K562 (cell line): Measurements from ENCODE around the gene KCND3. TPM values are rescaled to one million over a fixed set of nuclear protein-coding genes. Genes with fewer than 3 reads are reported as not detected.

ENCODE experiments used
- ATAC-seq: fragments of 200-7000 bp; cut with Tn5 transposase; 3 replicates; pipeline ENCODE4 v1.9.1; 2020; ENCODE audit warnings: moderate library complexity
- BruUV-seq: library from RNA; stranded (reverse); fragments of 400-500 nt; replicated peaks from 2 replicates; lab custom pipeline; 2021; lab: Mats Ljungman, UMichigan
- CTCF ChIA-PET: fragments of 300-600 bp; formaldehyde crosslinking; extraction: SDS; loops from one replicate; lab custom pipeline; 2021; ENCODE audit warnings: low intra/inter-chr PET ratio; lab: Yijun Ruan, JAX
- POLR2A ChIA-PET: fragments of 300-600, 350-650 bp; sonication (Branson Sonifier 250); formaldehyde crosslinking; extraction: SDS; loops from one replicate; lab custom pipeline; 2021; ENCODE audit warnings: antibody characterized with exemption, inconsistent platforms; lab: Yijun Ruan, JAX
- DNase-seq, 4 experiments: peaks; one replicate each; pipeline versions ENCODE4 v3.0.0 to v3.0.0-alpha.2; 2011 to 2018; ENCODE audit warnings: low spot score in 3 of 4, mixed read lengths in 3 of 4; ENCODE audit errors: extremely low read depth in 1 of 4
- FAIRE-seq: peaks from 2 replicates; lab custom pipeline; 2011; peaks lifted over from hg19 to GRCh38; lab: Jason Lieb, UNC
- H2AFZ ChIP-seq: 2 replicates; pipeline ENCODE4 v1.6.0; 2011; ENCODE audit warnings: low read depth, low read length, control low read depth, inconsistent platforms
- H3K27ac ChIP-seq: fragments of 200-600 bp; 3 replicates; pipeline ENCODE4 v1.8.0; 2011; ENCODE audit warnings: low read depth, mild to moderate bottlenecking, control low read depth, inconsistent platforms, low read length, moderate library complexity, mixed read lengths; ENCODE audit errors: extremely low read depth
- H3K27me3 ChIP-seq, 2 experiments: fragments of 300-600 bp in 1 of 2; 2 replicates in 1 of 2; 3 replicates in 1 of 2; pipeline versions ENCODE4 v1.6.0 to v1.8.0; 2011; ENCODE audit warnings: inconsistent platforms in 2 of 2, low read length in 2 of 2, mild to moderate bottlenecking in 1 of 2, mixed read lengths in 1 of 2, moderate library complexity in 1 of 2; ENCODE audit not compliant: control insufficient read depth in 2 of 2, insufficient read depth in 2 of 2
- H3K36me3 ChIP-seq: fragments of 300-600 bp; 3 replicates; pipeline ENCODE4 v1.8.0; 2011; ENCODE audit warnings: mild to moderate bottlenecking, low read length, inconsistent platforms; ENCODE audit not compliant: control insufficient read depth, insufficient read depth
- H3K4me1 ChIP-seq, 2 experiments: fragments of 200-600 bp in 1 of 2; replicated peaks in 1 of 2; 2 replicates in 1 of 2; 3 replicates in 1 of 2; pipeline versions ENCODE4 v1.5.1 to v1.8.0; 2011; ENCODE audit warnings: inconsistent platforms in 2 of 2, low read length in 2 of 2, mild to moderate bottlenecking in 1 of 2, mixed read lengths in 1 of 2, moderate library complexity in 1 of 2; ENCODE audit not compliant: control insufficient read depth in 2 of 2, insufficient read depth in 2 of 2
- H3K4me2 ChIP-seq: 2 replicates; pipeline ENCODE4 v1.6.1; 2011; ENCODE audit warnings: low read length, control low read depth, inconsistent platforms, mixed read lengths; ENCODE audit not compliant: insufficient read depth
- H3K4me3 ChIP-seq: fragments of 200-600 bp; sonication (generic), shearing (Covaris generic); 2 replicates; pipeline ENCODE4 v1.5.1; 2016; ENCODE audit warnings: control low read depth, inconsistent platforms
- H3K79me2 ChIP-seq: fragments of 200-600 bp; 3 replicates; pipeline ENCODE4 v1.8.0; 2011; ENCODE audit warnings: low read length, inconsistent platforms; ENCODE audit not compliant: control insufficient read depth, insufficient read depth
- H3K9ac ChIP-seq, 2 experiments: 2 replicates each; pipeline versions ENCODE4 v1.6.0 to v1.6.1; 2011; ENCODE audit warnings: low read depth in 2 of 2, low read length in 2 of 2, control low read depth in 1 of 2, inconsistent platforms in 1 of 2, mild to moderate bottlenecking in 1 of 2, mixed read lengths in 1 of 2; ENCODE audit not compliant: insufficient read depth in 1 of 2
- H3K9me1 ChIP-seq: one replicate; pipeline ENCODE4 v1.6.0; 2011; ENCODE audit warnings: inconsistent platforms, mild to moderate bottlenecking, low read length, moderate library complexity; ENCODE audit not compliant: control insufficient read depth, insufficient read depth
- H3K9me3 ChIP-seq: replicated peaks from 2 replicates; pipeline ENCODE4 v1.5.1; 2011; ENCODE audit warnings: low read depth, low read length, inconsistent platforms; ENCODE audit not compliant: control insufficient read depth, insufficient read depth
- H4K20me1 ChIP-seq: replicated peaks from 2 replicates; pipeline ENCODE4 v1.6.1; 2011; ENCODE audit warnings: low read length, inconsistent platforms, mixed read lengths; ENCODE audit not compliant: control insufficient read depth, insufficient read depth
- ARID4B ChIP-seq: sonication (generic); formaldehyde crosslinking; IDR thresholded peaks from 2 replicates; pipeline ENCODE4 v1.8.0; 2022; ENCODE audit warnings: mild to moderate bottlenecking, missing genetic modification reagents
- BCOR ChIP-seq: fragments of 450-650 bp; IDR thresholded peaks from 2 replicates; pipeline ENCODE4 v1.6.1; 2016
- CBX1 ChIP-seq: sonication (generic); IDR thresholded peaks from 2 replicates; pipeline ENCODE4 v1.6.1; 2016; ENCODE audit warnings: antibody characterized with exemption, low read depth, mild to moderate bottlenecking
- CCNT2 ChIP-seq: IDR thresholded peaks from 2 replicates; pipeline ENCODE4 v1.6.1; 2011; ENCODE audit warnings: borderline replicate concordance, low read depth, mild to moderate bottlenecking, moderate library complexity, mixed read lengths, low read length; ENCODE audit not compliant: insufficient read length; ENCODE audit errors: extremely low read depth
- CHD4 ChIP-seq: fragments of 200-600 bp; sonication (generic); IDR thresholded peaks from 3 replicates; pipeline ENCODE4 v1.6.1; 2012; ENCODE audit warnings: low read depth, mild to moderate bottlenecking, mixed read lengths, low read length, inconsistent platforms; ENCODE audit not compliant: insufficient read depth, insufficient replicate concordance, poor library complexity, severe bottlenecking
- HDAC2 ChIP-seq: fragments of 450-650 bp; IDR thresholded peaks from 2 replicates; pipeline ENCODE4 v1.6.1; 2016; ENCODE audit warnings: mild to moderate bottlenecking
- NELFE ChIP-seq: IDR thresholded peaks from 2 replicates; pipeline ENCODE4 v1.6.1; 2011; ENCODE audit warnings: mild to moderate bottlenecking; ENCODE audit not compliant: insufficient read depth, insufficient read length
- RBM25 ChIP-seq: fragments of 200-400 bp; formaldehyde crosslinking; IDR thresholded peaks from 2 replicates; pipeline ENCODE4 v1.6.1; 2018; ENCODE audit warnings: low read length, low read depth, moderate library complexity; ENCODE audit not compliant: severe bottlenecking
- SMARCA5 ChIP-seq: fragments of 450-650 bp; IDR thresholded peaks from 2 replicates; pipeline ENCODE4 v1.6.1; 2016
- ZBTB33 ChIP-seq: sonication (generic); formaldehyde crosslinking; IDR thresholded peaks from 2 replicates; pipeline ENCODE4 v1.8.1; 2023; ENCODE audit warnings: mild to moderate bottlenecking, missing genetic modification reagents
- ZBTB8A ChIP-seq: fragments of 450-650 bp; IDR thresholded peaks from 2 replicates; pipeline ENCODE4 v1.6.1; 2018; ENCODE audit warnings: mild to moderate bottlenecking, moderate library complexity; ENCODE audit not compliant: partially characterized antibody
- ZFP36 ChIP-seq: fragments of 150-350 bp; IDR thresholded peaks from 2 replicates; pipeline ENCODE4 v1.6.1; 2018; ENCODE audit warnings: low read length, low read depth; ENCODE audit not compliant: partially characterized antibody
- ZFPM2 ChIP-seq: fragments of 250-450 bp; sonication (Bioruptor Pico); IDR thresholded peaks from 2 replicates; pipeline ENCODE4 v1.5.1; 2022; ENCODE audit warnings: mild to moderate bottlenecking
- ZNF324 ChIP-seq: fragments of 250-450 bp; sonication (Bioruptor Pico); IDR thresholded peaks from 2 replicates; pipeline ENCODE4 v1.4.0; 2020; ENCODE audit warnings: mild to moderate bottlenecking
- ZNF655 ChIP-seq: fragments of 250-450 bp; sonication (Bioruptor Pico); IDR thresholded peaks from 2 replicates; pipeline ENCODE4 v1.5.0; 2021
- WGBS: fragments of 100-300 bp; shearing (Covaris generic); methylation state at CpG from one replicate; pipeline ENCODE4 v1.1.6; 2016; ENCODE audit warnings: low coverage, mixed read lengths; ENCODE audit not compliant: insufficient coverage; ENCODE audit errors: missing lambda C conversion rate; 5-methylcytosine and 5-hydroxymethylcytosine counted together
- in situ Hi-C: fragments of 300-500 bp; cut with MboI; formaldehyde crosslinking; loops from 4 replicates; pipeline ENCODE4 v1.15.0; 2018; ENCODE audit warnings: inconsistent platforms, mixed read lengths
- intact Hi-C: fragments of 100-400 bp; cut with micrococcal nuclease; formaldehyde crosslinking; loops from 2 replicates; pipeline ENCODE4 v1.14.2; 2022
- polyA plus RNA-seq, 8 experiments: library from polyadenylated mRNA; depleted of rRNA in 4 of 8; stranded (reverse) in 5 of 8; unstranded in 3 of 8; fragments of >200 nt; fragmentation: Nextera tagmentation in 2 of 8; fragmentation: Illumina TruSeq in 1 of 8; extraction: Ambion mirVana in 2 of 8; extraction: Trizol in 1 of 8; gene quantifications; 2 replicates each; pipeline versions ENCODE4 v1.2.1 to v1.2.3, GENCODE V29; 2011 to 2014; ENCODE audit warnings: inconsistent platforms in 1 of 8, missing spikeins in 1 of 8
- total RNA-seq, 7 experiments: library from RNA; depleted of rRNA in 6 of 7; stranded (reverse); fragments of >200 nt in 6 of 7; fragmentation: Illumina TruSeq in 2 of 7; extraction: Trizol in 2 of 7; gene quantifications; 2 replicates each; pipeline versions ENCODE4 v1.2.1 to v1.2.3, GENCODE V29; 2011 to 2021; ENCODE audit warnings: low replicate concordance in 1 of 7

Gene KCND3
- total and polyA plus RNA-seq, 9 of the 15 experiments (the other 6 are each of a cell fraction or from before 2014, with no cell fraction given) = not detected

- H3K79me2 ChIP-seq = no peaks in the 10 kb centered on the region
- POLR2A ChIA-PET = interaction anchor here (0.6 kb wide), 1 partner anchor 10 kb away, joined by 3 read pairs; no protein-coding TSS in a partner anchor
- 0% methylated on average over 1 of the region's 1 CpG for WGBS
- TF ChIP-seq BCOR (peak; percentile 96), ZNF655 (CRISPR knock-in tag) (no peak), ARID4B (CRISPR knock-in tag) (no peak), RBM25 (peak; percentile 99), ZFPM2 (CRISPR knock-in tag) (no peak), NELFE (no peak), CBX1 (0 out of 2 replicates have a peak, but pooled peaks have one; percentile 31), ZBTB33 (no peak), HDAC2 (peak; percentile 57; the same call in 1 of the 2 replicates), ZNF324 (no peak), ZFP36 (peak; percentile 91), ZBTB8A (no peak), SMARCA5 (peak; percentile 89), CHD4 (peak; percentile 42), CCNT2 (no peak)
Measured at GRCh38 chr1:111723871-111724270, 265.6 kb downstream of the KCND3 start.

More at GRCh38 chr1:111723871-111724270, 265.6 kb downstream of the KCND3 start:
- Histone ChIP-seq H3K9me1 (peaks cover 3% of the 10 kb centered on the region), H3K27me3 (peaks cover 0 to 23% of the 10 kb centered on the region in 2 experiments; a peak in 4 of 5 replicates), H3K27ac (no peak overlapping the region), H3K9ac (no peak overlapping the region), H3K4me1 (peaks cover 3 to 5% of the 10 kb centered on the region in 2 experiments; a peak in 2 of 5 replicates), H4K20me1 (no peaks in the 10 kb centered on the region; the same call in 1 of the 2 replicates), H3K36me3 (no peaks in the 10 kb centered on the region), H2AFZ (no peak overlapping the region), H3K9me3 (no peaks in the 10 kb centered on the region), H3K4me2 (no peak overlapping the region), H3K4me3 (no peak overlapping the region)
- ATAC-seq (no peak), DNase-seq (no peak), FAIRE-seq (no peak)
- CTCF ChIA-PET = no interaction called here
- in situ Hi-C loops = no loop called here
- intact Hi-C loops = no loop called here
- BruUV-seq = no TSS peak
